AG09319 (cell line): ENCODE measurements around the gene MYO7B.
"Not testable (repeated sequence)": the region's sequence is repeated elsewhere in the genome, so short reads cannot be mapped to it uniquely, and the experiment has no call there.

Experiments
- DNase-seq: peaks from one replicate; pipeline ENCODE4 v3.0.0-alpha.2; 2010; ENCODE audit warnings: low read depth; ENCODE audit errors: extremely low read depth
- TF ChIP-seq, protein P1 (sequence below): IDR thresholded peaks from 2 replicates; pipeline ENCODE4 v1.5.1; 2011; ENCODE audit warnings: low read depth, mild to moderate bottlenecking, inconsistent platforms, low read length, moderate library complexity

MYO7B gene

DNA sequence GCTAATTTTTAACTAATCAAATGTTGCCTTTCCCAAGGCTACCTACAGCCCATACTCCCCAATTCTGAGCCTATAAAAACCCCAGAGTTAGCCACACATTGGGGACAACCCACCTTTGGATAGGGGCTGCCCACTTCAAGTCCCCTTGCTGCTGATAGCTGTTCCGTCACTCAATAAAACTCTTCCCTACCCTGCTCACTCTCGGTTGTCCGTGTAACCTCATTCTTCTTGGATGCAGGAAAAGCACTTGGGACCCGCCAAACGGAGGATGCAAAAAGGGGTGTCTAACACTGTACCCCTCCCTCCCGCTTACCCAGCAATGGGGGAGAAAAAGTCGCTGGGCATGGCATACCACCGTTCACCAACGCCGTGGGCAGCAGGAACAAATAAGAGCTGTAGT lies 21.4 kb upstream of the MYO7B start:
- DNase-seq: no peak
- TF ChIP-seq, protein P1, sequence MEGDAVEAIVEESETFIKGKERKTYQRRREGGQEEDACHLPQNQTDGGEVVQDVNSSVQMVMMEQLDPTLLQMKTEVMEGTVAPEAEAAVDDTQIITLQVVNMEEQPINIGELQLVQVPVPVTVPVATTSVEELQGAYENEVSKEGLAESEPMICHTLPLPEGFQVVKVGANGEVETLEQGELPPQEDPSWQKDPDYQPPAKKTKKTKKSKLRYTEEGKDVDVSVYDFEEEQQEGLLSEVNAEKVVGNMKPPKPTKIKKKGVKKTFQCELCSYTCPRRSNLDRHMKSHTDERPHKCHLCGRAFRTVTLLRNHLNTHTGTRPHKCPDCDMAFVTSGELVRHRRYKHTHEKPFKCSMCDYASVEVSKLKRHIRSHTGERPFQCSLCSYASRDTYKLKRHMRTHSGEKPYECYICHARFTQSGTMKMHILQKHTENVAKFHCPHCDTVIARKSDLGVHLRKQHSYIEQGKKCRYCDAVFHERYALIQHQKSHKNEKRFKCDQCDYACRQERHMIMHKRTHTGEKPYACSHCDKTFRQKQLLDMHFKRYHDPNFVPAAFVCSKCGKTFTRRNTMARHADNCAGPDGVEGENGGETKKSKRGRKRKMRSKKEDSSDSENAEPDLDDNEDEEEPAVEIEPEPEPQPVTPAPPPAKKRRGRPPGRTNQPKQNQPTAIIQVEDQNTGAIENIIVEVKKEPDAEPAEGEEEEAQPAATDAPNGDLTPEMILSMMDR: no peak

DNA sequence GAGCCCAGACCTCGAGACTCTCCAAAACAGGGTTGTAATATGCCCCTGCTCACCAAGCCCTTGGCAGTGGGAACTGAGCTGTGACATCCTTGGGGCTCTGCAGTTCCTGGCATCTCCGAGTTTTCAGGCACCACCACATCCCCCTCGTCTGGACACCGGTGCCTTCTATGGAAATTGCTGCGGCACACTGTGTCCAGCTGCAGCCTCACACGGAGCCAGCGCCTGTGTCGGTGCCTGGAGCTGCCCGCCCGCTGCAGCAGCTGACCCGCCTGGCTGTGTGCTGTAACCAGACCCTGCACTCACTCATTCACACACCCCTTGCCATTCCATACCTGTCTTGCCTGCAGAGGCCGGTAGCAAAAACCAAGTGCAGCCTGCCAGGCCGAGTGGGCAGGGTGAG lies 21.0 kb upstream of the MYO7B start:
- TF ChIP-seq, protein P1: no peak

DNA sequence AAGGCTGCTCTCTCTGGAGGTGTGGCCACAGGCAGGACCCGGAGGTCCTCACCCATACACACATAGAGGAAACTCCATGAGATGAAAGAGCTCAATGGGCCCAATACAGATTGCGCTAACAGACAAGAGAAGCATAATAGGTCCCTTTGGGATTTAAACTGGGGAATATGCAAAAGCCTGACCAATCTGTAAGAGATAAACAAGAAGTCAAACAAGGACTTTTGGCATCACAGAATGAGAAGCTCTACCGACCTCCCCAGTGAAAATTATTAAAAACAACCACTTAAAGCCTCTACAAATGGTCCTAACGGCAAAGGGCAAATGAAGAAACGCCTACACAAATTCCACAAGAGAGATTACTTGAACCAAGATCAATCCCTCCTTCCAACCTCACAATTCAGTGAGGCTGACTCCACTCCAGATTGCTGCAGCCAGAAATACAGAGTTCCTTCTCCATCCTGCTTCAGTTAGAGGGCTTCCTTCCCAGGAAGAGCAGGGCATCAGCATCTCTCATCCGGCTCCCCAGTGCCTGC lies 20.0 kb upstream of the MYO7B start:
- DNase-seq: no peak
- TF ChIP-seq, protein P1: no peak

More for the DNA sequence above, 21.0 kb upstream of the MYO7B start:
- no peak for DNase-seq

DNA sequence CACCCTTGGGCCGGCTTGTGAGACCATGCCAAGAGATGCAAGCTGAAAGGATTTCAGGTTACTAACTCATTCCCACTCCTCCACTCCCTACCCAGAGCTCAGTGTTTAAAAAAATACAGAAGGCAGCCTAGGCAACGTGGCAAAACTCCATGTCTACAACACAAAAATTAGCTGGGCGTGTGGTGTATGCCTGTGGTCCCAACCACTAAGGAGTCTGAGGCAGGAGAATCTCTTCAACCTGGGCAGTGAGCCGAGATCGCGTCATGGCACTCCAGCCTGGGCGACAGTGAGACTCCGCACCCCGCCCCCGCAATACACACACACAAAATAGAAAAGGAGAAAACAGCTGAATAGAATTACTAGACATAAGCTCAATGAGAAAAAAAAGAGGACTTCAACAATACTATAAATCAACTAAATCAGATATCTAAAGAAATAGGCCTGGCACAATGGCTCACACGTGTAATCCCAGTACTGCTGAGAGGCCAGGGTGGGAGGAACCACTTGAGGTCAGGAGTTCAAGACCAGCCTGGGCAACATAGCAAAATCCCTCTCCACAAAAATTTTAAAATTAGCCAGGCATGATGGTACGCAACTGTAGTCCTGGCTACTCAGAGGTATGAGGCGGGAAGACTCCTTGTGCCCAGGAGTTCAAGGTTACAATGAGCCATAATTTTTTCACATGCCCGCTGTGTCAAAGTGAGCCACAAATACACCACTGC lies 19.3 kb upstream of the MYO7B start:
- DNase-seq: peak; percentile 90
- TF ChIP-seq, protein P1: no peak

DNA sequence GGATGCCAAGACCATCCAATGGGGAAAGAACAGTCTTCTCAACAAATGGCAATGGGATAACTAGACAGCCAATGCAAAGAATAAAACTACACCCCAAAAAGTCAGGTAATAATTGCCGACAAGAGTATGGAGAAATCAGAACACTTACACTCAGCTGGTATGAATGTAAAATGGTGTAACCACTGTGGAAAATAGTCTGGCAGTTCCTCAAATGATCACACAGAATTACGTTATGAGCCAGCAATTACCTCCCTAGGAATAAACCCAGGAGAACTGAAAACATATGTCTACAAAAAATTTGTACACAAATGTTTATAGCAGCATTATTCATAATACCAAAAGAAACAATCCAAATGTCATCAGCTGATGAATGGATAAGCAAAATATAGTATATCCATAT lies 18.0 kb upstream of the MYO7B start:
- no peak for DNase-seq
- TF ChIP-seq, protein P1: no peak

DNA sequence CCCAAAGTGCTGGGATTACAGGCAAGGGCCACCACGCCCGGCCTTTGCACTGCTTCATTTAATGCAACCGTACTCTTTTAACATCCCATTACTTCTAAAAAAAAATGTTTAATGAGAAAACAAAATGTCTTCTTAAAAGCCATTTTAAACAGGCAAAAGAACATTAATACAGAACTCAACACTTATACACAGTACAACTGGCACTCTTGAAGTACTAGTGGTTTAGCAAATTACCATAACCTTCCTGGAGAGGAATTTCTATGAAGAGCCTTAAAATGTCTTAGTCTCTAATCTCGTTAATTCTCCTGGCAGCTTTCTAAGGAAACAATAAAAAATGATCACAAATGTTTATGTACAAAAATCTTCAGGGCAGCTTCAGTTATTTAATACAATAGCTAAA lies 15.1 kb upstream of the MYO7B start:
- no peak for DNase-seq
- TF ChIP-seq, protein P1: no peak

DNA sequence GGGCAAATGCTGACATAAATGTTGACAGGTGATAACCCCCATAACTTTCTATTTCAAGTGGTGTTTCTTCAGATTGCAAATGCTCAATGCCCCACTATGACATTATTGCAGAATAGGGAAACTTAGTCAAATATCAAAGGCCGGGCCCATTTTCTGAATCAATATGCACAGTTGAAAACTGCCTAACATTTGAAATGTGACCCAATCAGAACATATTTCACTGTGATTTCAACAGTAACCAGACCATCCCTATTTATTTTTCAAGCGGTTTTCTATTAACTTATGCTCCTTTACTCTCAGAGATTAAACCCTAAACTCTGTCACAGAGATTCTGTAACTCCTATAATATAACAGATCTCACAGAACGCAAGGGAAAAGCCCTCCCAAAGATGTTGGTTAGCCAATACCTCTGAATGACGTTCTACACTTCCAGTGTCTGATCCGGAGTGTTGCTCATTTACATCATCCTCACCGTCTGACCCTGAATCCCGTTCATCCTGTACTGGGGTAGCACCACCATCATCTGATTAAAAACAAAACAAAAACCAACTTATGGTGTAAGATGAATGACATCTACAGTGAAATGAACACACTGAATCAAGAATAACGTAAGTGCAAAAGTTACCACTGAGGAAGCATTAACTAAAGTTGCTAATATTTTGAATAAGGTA lies 12.1 kb upstream of the MYO7B start:
- TF ChIP-seq, protein P1: no peak
- DNase-seq: no peak

DNA sequence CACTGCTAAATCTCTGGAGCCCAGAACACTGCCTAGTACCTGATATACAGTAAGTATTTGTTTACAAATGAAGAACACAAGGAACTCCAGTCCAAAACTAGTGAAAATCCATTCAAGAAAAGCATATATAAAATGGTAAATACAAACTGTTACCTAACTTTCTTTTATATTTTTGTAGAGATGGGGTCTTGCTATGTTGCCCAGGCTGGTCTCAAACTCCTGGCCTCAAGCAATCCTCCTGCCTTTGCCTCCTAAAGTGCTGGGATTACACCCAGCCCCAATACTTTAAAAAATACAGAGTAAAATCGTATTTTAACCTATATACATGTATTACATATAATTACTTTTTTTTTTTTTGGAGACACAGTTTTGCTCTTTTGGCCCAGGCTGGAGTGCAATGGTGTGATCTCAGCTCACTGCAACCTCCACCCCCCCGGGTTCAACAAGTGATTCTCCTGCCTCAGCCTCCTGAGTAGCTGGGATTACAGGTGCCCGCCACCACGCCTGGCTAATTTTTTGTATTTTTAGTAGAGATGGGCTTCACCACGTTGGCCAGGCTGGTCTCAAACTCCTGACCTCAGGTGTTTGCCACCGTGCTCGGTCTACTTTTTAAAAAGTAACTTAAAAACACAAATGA lies 11.2 kb upstream of the MYO7B start:
- DNase-seq: not testable (repeated sequence)
